ENCODE data around the gene DSCAM.

GRCh38 chr21:40153351-40153750 is 693.6 kb downstream of the DSCAM start:
- TF ChIP-seq POLR2A (IDR thresholded peaks at IDR 0.05; ENCODE audit: low read depth, low read length) (no peak), POLR2AphosphoS5 (IDR thresholded peaks at IDR 0.05; ENCODE audit: low read depth, low read length) (no peak)
